ENCODE results near the gene RGS14. TPM values are rescaled to one million over a fixed set of nuclear protein-coding genes. Genes with fewer than 3 reads are reported as not detected.

Gene RGS14
- total and polyA plus RNA-seq, 2 experiments from 2014 or later, result 23.5 to 37.9 TPM

DNA sequence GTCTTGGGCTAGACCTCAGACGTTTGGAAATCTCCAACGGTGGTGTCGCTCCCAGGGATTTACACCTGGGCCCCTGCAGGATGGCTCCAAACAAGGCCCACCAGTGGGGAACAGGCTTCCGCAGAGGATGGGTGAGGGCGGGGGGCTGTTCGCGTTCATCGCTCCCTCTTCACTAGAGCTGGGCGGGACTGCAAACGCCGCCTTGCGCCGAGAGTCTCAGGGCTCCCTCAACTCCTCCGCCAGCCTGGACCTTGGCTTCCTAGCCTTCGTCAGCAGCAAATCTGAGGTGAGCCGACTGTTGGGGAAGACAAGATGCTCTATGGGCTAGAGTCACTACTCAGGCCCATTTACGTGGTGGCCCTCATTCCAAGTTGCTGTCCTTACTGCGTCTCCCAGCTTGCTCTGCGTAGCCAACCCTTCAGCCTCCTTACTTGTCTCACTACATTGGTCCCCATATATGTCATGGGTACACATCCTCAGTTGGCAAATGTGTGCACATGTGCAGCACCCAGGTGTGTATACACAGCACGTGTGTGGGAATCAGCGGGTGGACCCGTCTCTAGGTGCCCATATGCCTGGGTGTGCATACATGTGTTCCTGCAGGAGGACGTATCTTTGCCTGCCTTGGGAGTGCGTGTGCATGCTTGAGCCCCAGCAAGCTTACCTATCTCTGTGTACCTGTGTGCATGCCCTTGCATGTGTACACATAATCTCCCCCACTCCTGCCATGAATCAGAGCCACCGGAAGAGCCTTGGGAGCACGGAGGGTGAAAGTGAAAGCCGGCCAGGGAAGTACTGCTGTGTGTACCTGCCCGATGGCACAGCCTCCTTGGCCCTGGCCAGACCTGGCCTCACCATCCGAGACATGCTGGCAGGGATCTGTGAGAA, 10.5 kb downstream of the RGS14 start:
- DNase-seq (ENCODE audit: low spot score) (peak; percentile 60), ATAC-seq (peak; percentile 1; the same call in 2 of the 3 replicates)
- Mint-ChIP-seq H3K27me3 (ENCODE audit: insufficient read depth, low read depth, poor library complexity) (peaks cover 25% of the 10 kb centered on the region), H3K9me3 (no peaks in the 10 kb centered on the region; the same call in 2 of the 3 replicates), H3K4me1 (peaks cover 50% of the 10 kb centered on the region), H3K27ac (no peak overlapping the region), H3K4me3 (peak overlapping the region; percentile 90), H3K36me3 (ENCODE audit: low read depth) (peaks cover 11% of the 10 kb centered on the region)
- H3K27ac ChIP-seq (ENCODE audit: low read depth), result no peak overlapping the region
- H3K4me3 ChIP-seq, result peak overlapping the region; percentile 84
- no peak for TF ChIP-seq JUNB (IDR thresholded peaks at IDR 0.05; ENCODE audit: unreplicated experiment)
- no peak for TF ChIP-seq CREB1 (CRISPR knock-in tag; IDR thresholded peaks at IDR 0.05; ENCODE audit: low read depth)
- TF ChIP-seq ZNF114 (CRISPR knock-in tag; IDR thresholded peaks at IDR 0.05), result no peak
- TF ChIP-seq NANOG (IDR thresholded peaks at IDR 0.05; ENCODE audit: borderline replicate concordance), result no peak
- no peak for TF ChIP-seq EZH2phosphoT487 (IDR thresholded peaks at IDR 0.05; ENCODE audit: unreplicated experiment)
- H3K4me1 ChIP-seq (ENCODE audit: insufficient read depth), result peaks cover 49% of the 10 kb centered on the region
- no peaks in the 10 kb centered on the region for H3K9me2 ChIP-seq (ENCODE audit: insufficient read depth)
- peak overlapping the region; percentile 97 for H3K4me2 ChIP-seq
- no peaks in the 10 kb centered on the region for H3K79me2 ChIP-seq (replicated peaks; ENCODE audit: insufficient read depth)
- H2AFZ ChIP-seq, result peak overlapping the region; percentile 84
- no peaks in the 10 kb centered on the region; the same call in 1 of the 2 replicates for H4K20me1 ChIP-seq (replicated peaks; ENCODE audit: insufficient read depth)
- H3K36me3 ChIP-seq (ENCODE audit: insufficient read depth), result no peaks in the 10 kb centered on the region
- H3F3A ChIP-seq (replicated peaks; ENCODE audit: low read depth), result peaks cover 22% of the 10 kb centered on the region; the same call in 1 of the 2 replicates
- peaks cover 15% of the 10 kb centered on the region for H3K27me3 ChIP-seq (ENCODE audit: insufficient read depth)

DNA sequence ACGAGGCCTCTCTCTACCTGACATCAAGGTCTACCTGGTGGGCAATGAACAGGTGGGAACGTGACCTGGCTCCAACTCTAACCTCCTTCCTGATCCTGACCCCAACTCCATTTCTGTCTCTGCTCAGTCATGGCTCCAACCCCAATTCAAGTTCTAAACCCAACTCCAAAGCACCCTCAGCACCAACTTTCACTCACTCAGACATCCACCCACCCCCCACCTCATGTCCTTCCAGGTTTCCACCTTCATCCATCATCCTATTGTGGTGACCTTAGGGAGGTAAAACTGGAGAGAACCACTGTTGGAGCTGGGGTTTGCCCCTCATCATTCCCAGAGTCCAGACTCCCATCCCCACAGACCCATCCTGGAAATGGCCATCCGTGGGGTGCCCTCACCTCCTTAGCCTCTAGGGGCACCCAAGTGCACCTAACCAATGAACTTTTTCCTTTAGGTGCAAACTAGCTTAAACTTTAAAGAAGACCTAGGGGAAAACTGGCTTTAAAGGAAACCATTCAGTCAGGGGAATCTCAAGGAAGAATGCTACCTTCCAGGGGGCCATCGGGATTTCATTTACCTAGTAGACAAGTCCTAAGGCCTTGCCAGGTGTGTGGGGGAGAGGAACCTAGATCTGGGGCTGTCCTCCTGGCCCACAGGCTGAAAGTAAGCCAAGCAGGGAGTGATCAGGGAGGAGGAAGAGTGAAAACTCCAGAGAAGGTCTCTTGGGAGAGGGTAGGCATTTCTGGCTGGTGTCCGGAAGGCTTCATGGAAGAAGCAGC, 11.3 kb downstream of the RGS14 start:
- Mint-ChIP-seq H3K4me3 (peak overlapping the region; percentile 90; the same call in 2 of the 3 replicates), H3K4me1 (peaks cover 54% of the 10 kb centered on the region), H3K36me3 (ENCODE audit: low read depth) (peaks cover 11% of the 10 kb centered on the region), H3K27me3 (ENCODE audit: insufficient read depth, low read depth, poor library complexity) (peaks cover 32% of the 10 kb centered on the region), H3K27ac (no peak overlapping the region), H3K9me3 (no peaks in the 10 kb centered on the region; the same call in 2 of the 3 replicates)
- TF ChIP-seq ZNF331 (CRISPR knock-in tag; IDR thresholded peaks at IDR 0.05; ENCODE audit: low read depth) (no peak), JUNB (IDR thresholded peaks at IDR 0.05; ENCODE audit: unreplicated experiment) (no peak), NANOG (IDR thresholded peaks at IDR 0.05; ENCODE audit: borderline replicate concordance) (no peak), CREB1 (CRISPR knock-in tag; IDR thresholded peaks at IDR 0.05; ENCODE audit: low read depth) (no peak)
- TF ChIP-seq, protein P1, sequence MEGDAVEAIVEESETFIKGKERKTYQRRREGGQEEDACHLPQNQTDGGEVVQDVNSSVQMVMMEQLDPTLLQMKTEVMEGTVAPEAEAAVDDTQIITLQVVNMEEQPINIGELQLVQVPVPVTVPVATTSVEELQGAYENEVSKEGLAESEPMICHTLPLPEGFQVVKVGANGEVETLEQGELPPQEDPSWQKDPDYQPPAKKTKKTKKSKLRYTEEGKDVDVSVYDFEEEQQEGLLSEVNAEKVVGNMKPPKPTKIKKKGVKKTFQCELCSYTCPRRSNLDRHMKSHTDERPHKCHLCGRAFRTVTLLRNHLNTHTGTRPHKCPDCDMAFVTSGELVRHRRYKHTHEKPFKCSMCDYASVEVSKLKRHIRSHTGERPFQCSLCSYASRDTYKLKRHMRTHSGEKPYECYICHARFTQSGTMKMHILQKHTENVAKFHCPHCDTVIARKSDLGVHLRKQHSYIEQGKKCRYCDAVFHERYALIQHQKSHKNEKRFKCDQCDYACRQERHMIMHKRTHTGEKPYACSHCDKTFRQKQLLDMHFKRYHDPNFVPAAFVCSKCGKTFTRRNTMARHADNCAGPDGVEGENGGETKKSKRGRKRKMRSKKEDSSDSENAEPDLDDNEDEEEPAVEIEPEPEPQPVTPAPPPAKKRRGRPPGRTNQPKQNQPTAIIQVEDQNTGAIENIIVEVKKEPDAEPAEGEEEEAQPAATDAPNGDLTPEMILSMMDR (conservative IDR thresholded peaks at IDR 0.05; ENCODE audit: low read depth in 2 of 2), result peak; percentile 59 to 71
- 0 out of 2 replicates have a peak, but pooled peaks cover 18% of the 10 kb centered on the region for H3F3A ChIP-seq (replicated peaks; ENCODE audit: low read depth)
- no peak overlapping the region for H2AFZ ChIP-seq
- no peaks in the 10 kb centered on the region for H3K9me2 ChIP-seq (ENCODE audit: insufficient read depth)
- no peaks in the 10 kb centered on the region for H3K79me2 ChIP-seq (replicated peaks; ENCODE audit: insufficient read depth)
- ATAC-seq (0 out of 3 replicates have a peak, but pooled peaks have one; percentile 1), DNase-seq (ENCODE audit: low spot score) (peak; percentile 76)
- H3K27ac ChIP-seq (ENCODE audit: low read depth), result no peak overlapping the region
- H3K36me3 ChIP-seq (ENCODE audit: insufficient read depth), result no peaks in the 10 kb centered on the region
- no peak overlapping the region for H3K4me2 ChIP-seq
- H3K4me1 ChIP-seq (ENCODE audit: insufficient read depth), result peaks cover 50% of the 10 kb centered on the region
- H4K20me1 ChIP-seq (replicated peaks; ENCODE audit: insufficient read depth), result no peaks in the 10 kb centered on the region; the same call in 1 of the 2 replicates
- H3K27me3 ChIP-seq (ENCODE audit: insufficient read depth), result peaks cover 15% of the 10 kb centered on the region
- H3K4me3 ChIP-seq, result no peak overlapping the region

Data from GM23338 (cell line).